ENCODE results near the gene LINC01488. TPM values are rescaled to one million over a fixed set of nuclear protein-coding genes. Genes with fewer than 3 reads are reported as not detected.

Gene LINC01488
- total and polyA plus RNA-seq, 2 of the 13 experiments (the other 11 are each of a cell fraction or from before 2014, with no cell fraction given): 0.26 to 0.58 TPM

- Histone ChIP-seq H3K9ac (ENCODE audit: insufficient read depth, low read depth, low read length) (0 out of 2 replicates have a peak overlapping the region, but pooled peaks have one; percentile 44), H3K4me1 (ENCODE audit: insufficient read depth, low read length) (peaks cover 64% of the 10 kb centered on the region), H3K9me3 (ENCODE audit: low read length) (no peaks in the 10 kb centered on the region), H2AFZ (ENCODE audit: low read length) (no peak overlapping the region), H3K4me2 (ENCODE audit: low read depth, low read length) (peak overlapping the region; percentile 43; the same call in 1 of the 2 replicates), H3K27me3 (ENCODE audit: control insufficient read depth in 1 of 2, insufficient read depth in 2 of 2, low read length in 2 of 2) (peaks cover 3 to 4% of the 10 kb centered on the region in 2 experiments; a peak in 2 of 5 replicates), H3K79me2 (ENCODE audit: insufficient read depth, low read length) (no peaks in the 10 kb centered on the region), H3K27ac (ENCODE audit: extremely low read length, insufficient read depth, low read length) (peak overlapping the region; percentile 14), H3K36me3 (replicated peaks in 1 of 2; ENCODE audit: control insufficient read depth in 1 of 2, insufficient read depth in 2 of 2, low read length in 2 of 2) (no peaks in the 10 kb centered on the region), H3K4me3 (replicated peaks in 1 of 3; ENCODE audit: insufficient read depth in 1 of 3, low read depth in 2 of 3, low read length in 3 of 3) (peak overlapping the region in 1 of 3 experiments; percentile 35; a peak in 1 of 6 replicates), H4K20me1 (ENCODE audit: insufficient read depth, low read length) (no peaks in the 10 kb centered on the region)
- POLR2A ChIA-PET: interaction anchor here (0.6 to 2.6 kb wide), 10 partner anchors 12 to 340 kb away, joined by 3 to 16 read pairs (median 4); a partner anchor contains a TSS
- CTCF ChIA-PET (ENCODE audit: low intra/inter-chr PET ratio, low total read pairs): no interaction called here
- WGBS (ENCODE audit: low lambda C conversion rate): 0% methylated on average over 9 of the region's 19 CpGs
- in situ Hi-C loops (cut with HindIII; ENCODE audit: extremely low pct_ligation_motif_present, low pct_unique_long_range_greater_than_20kb) (no loop called here), intact Hi-C loops (cut with micrococcal nuclease; ENCODE audit: unreplicated experiment) (loop anchor here (1.0 to 10.0 kb wide), 3 partner anchors 29 to 147 kb away; partner anchors contain the start of gene CCND1)
- no TSS peak for BruUV-seq (replicated peaks)
- peak; percentile 97 for ATAC-seq
- peak; percentile 97 for DNase-seq (ENCODE audit: low spot score)
- peak; percentile 32 for FAIRE-seq
- TF ChIP-seq XRCC5 (optimal IDR thresholded peaks at IDR 0.05; ENCODE audit: low read length): peak; percentile 55
- TF ChIP-seq ISL2 (CRISPR knock-in tag; IDR thresholded peaks at IDR 0.05): peak; percentile 69; the same call in 1 of the 2 replicates
- peak; percentile 41 for TF ChIP-seq SALL1 (CRISPR knock-in tag; IDR thresholded peaks at IDR 0.05)
- peak; percentile 56; the same call in 1 of the 2 replicates for TF ChIP-seq ZNF263 (CRISPR knock-in tag; IDR thresholded peaks at IDR 0.05)
- peak; percentile 35; the same call in 1 of the 2 replicates for TF ChIP-seq NRL (CRISPR knock-in tag; IDR thresholded peaks at IDR 0.05; ENCODE audit: borderline replicate concordance)
- TF ChIP-seq, protein P1, sequence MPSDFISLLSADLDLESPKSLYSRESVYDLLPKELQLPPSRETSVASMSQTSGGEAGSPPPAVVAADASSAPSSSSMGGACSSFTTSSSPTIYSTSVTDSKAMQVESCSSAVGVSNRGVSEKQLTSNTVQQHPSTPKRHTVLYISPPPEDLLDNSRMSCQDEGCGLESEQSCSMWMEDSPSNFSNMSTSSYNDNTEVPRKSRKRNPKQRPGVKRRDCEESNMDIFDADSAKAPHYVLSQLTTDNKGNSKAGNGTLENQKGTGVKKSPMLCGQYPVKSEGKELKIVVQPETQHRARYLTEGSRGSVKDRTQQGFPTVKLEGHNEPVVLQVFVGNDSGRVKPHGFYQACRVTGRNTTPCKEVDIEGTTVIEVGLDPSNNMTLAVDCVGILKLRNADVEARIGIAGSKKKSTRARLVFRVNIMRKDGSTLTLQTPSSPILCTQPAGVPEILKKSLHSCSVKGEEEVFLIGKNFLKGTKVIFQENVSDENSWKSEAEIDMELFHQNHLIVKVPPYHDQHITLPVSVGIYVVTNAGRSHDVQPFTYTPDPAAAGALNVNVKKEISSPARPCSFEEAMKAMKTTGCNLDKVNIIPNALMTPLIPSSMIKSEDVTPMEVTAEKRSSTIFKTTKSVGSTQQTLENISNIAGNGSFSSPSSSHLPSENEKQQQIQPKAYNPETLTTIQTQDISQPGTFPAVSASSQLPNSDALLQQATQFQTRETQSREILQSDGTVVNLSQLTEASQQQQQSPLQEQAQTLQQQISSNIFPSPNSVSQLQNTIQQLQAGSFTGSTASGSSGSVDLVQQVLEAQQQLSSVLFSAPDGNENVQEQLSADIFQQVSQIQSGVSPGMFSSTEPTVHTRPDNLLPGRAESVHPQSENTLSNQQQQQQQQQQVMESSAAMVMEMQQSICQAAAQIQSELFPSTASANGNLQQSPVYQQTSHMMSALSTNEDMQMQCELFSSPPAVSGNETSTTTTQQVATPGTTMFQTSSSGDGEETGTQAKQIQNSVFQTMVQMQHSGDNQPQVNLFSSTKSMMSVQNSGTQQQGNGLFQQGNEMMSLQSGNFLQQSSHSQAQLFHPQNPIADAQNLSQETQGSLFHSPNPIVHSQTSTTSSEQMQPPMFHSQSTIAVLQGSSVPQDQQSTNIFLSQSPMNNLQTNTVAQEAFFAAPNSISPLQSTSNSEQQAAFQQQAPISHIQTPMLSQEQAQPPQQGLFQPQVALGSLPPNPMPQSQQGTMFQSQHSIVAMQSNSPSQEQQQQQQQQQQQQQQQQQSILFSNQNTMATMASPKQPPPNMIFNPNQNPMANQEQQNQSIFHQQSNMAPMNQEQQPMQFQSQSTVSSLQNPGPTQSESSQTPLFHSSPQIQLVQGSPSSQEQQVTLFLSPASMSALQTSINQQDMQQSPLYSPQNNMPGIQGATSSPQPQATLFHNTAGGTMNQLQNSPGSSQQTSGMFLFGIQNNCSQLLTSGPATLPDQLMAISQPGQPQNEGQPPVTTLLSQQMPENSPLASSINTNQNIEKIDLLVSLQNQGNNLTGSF (CRISPR knock-in tag; IDR thresholded peaks at IDR 0.05): 0 out of 2 replicates have a peak, but pooled peaks have one; percentile 64
- 0 out of 2 replicates have a peak, but pooled peaks have one; percentile 12 for TF ChIP-seq CEBPG (CRISPR knock-in tag; IDR thresholded peaks at IDR 0.05)
- TF ChIP-seq TBX2 (CRISPR knock-in tag; IDR thresholded peaks at IDR 0.05; ENCODE audit: borderline replicate concordance): peak; percentile 84
- TF ChIP-seq ZNF557 (CRISPR knock-in tag; IDR thresholded peaks at IDR 0.05): 0 out of 2 replicates have a peak, but pooled peaks have one; percentile 27
- TF ChIP-seq, protein P2, sequence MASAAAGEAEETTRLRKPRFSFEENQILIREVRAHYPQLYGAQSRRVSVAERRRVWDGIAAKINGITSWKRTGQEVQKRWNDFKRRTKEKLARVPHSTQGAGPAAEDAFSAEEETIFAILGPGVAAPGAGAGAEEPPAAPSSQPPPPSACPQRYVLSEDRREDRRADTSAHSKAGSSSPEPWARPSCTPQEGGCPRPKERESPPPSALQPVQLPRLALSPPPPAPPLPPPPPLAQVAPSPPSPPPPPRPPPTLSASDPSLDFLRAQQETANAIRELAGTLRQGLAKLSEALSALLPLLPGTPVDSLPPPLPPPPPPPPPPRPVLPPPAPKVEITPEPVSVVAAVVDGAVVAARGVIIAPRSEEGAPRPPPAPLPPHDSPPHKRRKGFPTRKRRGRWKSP (CRISPR knock-in tag; IDR thresholded peaks at IDR 0.05): 0 out of 2 replicates have a peak, but pooled peaks have one; percentile 25
- TF ChIP-seq PPARG (CRISPR knock-in tag; conservative IDR thresholded peaks at IDR 0.05): peak; percentile 53; the same call in 1 of the 2 replicates
Observed at GRCh38 chr11:69497221-69497787, 15.8 kb downstream of the LINC01488 start.
